ENCODE data around the gene MRPS6. TPM values are rescaled to one million over a fixed set of nuclear protein-coding genes. Genes with fewer than 3 reads are reported as not detected.

The MRPS6 gene
- total RNA-seq, 6 donors from 2014 or later = 25.0 to 54.6 (median 41.6) TPM

DNA sequence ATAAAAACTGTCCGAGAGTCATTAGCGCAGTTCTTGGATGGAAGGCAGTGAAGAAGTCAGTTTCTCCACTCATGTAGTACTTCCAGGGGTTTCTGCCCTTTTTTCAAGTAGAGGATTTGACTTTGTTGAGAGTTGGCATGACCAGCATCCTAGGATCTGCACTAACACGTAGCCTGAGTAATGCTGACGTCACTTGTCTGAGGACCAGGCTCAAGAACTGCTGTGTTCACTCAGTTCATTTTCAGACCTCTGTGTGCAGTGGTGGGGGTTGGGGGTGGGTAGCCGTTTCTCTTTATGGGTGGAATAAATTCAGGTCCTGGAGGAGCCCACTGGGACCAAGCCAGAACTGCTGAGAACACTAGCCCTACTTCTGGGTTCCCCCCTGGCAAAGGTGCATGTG, 53.3 kb downstream of the MRPS6 start:
- no peak for TF ChIP-seq POLR2AphosphoS5 (IDR thresholded peaks at IDR 0.05)
- WGBS, 2 donors = 89 to 98% methylated on average over 2 to 5 of the region's 5 CpGs
- Histone ChIP-seq H3K4me3 (no peak overlapping the region), H3K27ac (peak overlapping the region in 1 of 4 donors; percentile 43), H3K4me1 (peaks cover 15 to 34% (median 27%) of the 10 kb centered on the region in 4 donors), H3K36me3 (peaks cover 0 to 24% (median 2%) of the 10 kb centered on the region in 4 donors), H3K9me3 (no peaks in the 10 kb centered on the region), H3K27me3 (no peaks in the 10 kb centered on the region)
- DNase-seq (no peak), ATAC-seq (ENCODE audit: low FRiP score in 2 of 2) (no peak)

DNA sequence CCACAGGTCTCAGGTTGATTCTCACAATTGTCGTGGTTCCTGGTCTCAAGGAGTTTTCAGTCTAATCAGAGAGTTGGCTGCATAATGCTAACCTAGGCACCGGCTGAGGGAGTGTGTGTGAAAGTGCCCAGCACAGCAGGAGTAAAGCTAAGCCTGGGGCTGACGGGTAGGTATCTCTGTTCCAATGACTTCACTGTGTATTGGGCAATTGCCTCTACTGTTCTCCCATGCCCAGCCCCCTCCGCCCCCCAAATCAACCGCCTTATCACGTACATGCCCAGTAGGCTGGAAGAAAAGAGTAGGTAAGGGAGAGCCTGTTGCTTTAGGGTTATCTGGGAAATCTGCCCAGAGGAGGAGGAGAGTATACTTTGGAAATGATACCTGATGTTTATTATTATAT, 54.7 kb downstream of the MRPS6 start:
- DNase-seq (no peak), ATAC-seq (ENCODE audit: low FRiP score in 2 of 2) (no peak)
- TF ChIP-seq EP300 (IDR thresholded peaks at IDR 0.05) = no peak
- no peak for TF ChIP-seq POLR2A (IDR thresholded peaks at IDR 0.05)
- no peak for TF ChIP-seq CTCF (IDR thresholded peaks at IDR 0.05)
- no peak for TF ChIP-seq POLR2AphosphoS5 (IDR thresholded peaks at IDR 0.05)
- Histone ChIP-seq H3K4me3 (no peak overlapping the region), H3K36me3 (peaks cover 0 to 24% (median 2%) of the 10 kb centered on the region in 4 donors), H3K4me1 (peaks cover 27 to 43% (median 33%) of the 10 kb centered on the region in 4 donors), H3K9me3 (no peaks in the 10 kb centered on the region), H3K27me3 (no peaks in the 10 kb centered on the region), H3K27ac (peak overlapping the region in 3 of 4 donors; percentile 50 to 83 (median 76))
- WGBS, 2 donors = 76 to 88% methylated on average over 6 of the region's 6 CpGs

DNA sequence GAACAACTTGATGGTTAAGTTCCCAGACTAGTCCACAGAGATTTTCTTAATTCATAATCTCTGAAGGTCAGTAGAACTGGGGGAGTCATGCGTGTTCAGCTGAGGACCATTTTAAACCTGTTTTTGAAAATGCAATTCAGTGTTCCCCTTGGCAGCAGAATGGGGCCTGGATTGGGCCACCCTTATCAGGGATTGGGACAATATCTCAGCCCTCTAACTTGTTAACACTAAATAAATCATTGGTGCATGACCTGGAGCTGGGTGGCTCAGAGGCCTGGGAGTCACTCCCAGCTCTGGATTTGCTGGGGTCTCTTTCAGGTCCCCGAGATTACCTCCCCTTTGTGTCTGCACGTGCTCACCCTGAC, 55.3 kb downstream of the MRPS6 start:
- peaks cover 0 to 24% (median 2%) of the 10 kb centered on the region in 4 donors for H3K36me3 ChIP-seq
- H3K4me3 ChIP-seq = no peak overlapping the region
- H3K9me3 ChIP-seq = no peaks in the 10 kb centered on the region
- ATAC-seq (ENCODE audit: low FRiP score in 2 of 2) (no peak), DNase-seq (no peak)
- WGBS, 2 donors = 64 to 78% methylated on average over 3 of the region's 3 CpGs
- H3K27me3 ChIP-seq = no peaks in the 10 kb centered on the region
- peak overlapping the region; percentile 50 to 83 (median 66) for H3K27ac ChIP-seq
- TF ChIP-seq POLR2A (IDR thresholded peaks at IDR 0.05) = no peak
- no peak for TF ChIP-seq EP300 (IDR thresholded peaks at IDR 0.05)
- no peak for TF ChIP-seq POLR2AphosphoS5 (IDR thresholded peaks at IDR 0.05)
- TF ChIP-seq CTCF (IDR thresholded peaks at IDR 0.05) = no peak
- H3K4me1 ChIP-seq = peaks cover 31 to 49% (median 39%) of the 10 kb centered on the region in 4 donors

GRCh38 chr21:34129039-34129891, 55.9 kb downstream of the MRPS6 start:
- Histone ChIP-seq H3K9me3 (no peaks in the 10 kb centered on the region), H3K4me3 (peak overlapping the region in 1 of 4 donors; percentile 1), H3K36me3 (peaks cover 0 to 24% (median 2%) of the 10 kb centered on the region in 4 donors), H3K27ac (peak overlapping the region; percentile 50 to 83 (median 66)), H3K27me3 (no peaks in the 10 kb centered on the region), H3K4me1 (peaks cover 34 to 52% (median 40%) of the 10 kb centered on the region in 4 donors)
- ATAC-seq (ENCODE audit: low FRiP score in 2 of 2) (peak; percentile 67 to 88), DNase-seq (peak in 1 of 2 donors; percentile 49)
- 37 to 49% methylated on average over 16 to 17 of the region's 17 CpGs for WGBS, 2 donors
- TF ChIP-seq EP300 (IDR thresholded peaks at IDR 0.05) = no peak
- TF ChIP-seq POLR2AphosphoS5 (IDR thresholded peaks at IDR 0.05) = no peak
- no peak for TF ChIP-seq POLR2A (IDR thresholded peaks at IDR 0.05)
- peak in 1 of 6 experiments; percentile 14 for TF ChIP-seq CTCF (IDR thresholded peaks at IDR 0.05)

DNA sequence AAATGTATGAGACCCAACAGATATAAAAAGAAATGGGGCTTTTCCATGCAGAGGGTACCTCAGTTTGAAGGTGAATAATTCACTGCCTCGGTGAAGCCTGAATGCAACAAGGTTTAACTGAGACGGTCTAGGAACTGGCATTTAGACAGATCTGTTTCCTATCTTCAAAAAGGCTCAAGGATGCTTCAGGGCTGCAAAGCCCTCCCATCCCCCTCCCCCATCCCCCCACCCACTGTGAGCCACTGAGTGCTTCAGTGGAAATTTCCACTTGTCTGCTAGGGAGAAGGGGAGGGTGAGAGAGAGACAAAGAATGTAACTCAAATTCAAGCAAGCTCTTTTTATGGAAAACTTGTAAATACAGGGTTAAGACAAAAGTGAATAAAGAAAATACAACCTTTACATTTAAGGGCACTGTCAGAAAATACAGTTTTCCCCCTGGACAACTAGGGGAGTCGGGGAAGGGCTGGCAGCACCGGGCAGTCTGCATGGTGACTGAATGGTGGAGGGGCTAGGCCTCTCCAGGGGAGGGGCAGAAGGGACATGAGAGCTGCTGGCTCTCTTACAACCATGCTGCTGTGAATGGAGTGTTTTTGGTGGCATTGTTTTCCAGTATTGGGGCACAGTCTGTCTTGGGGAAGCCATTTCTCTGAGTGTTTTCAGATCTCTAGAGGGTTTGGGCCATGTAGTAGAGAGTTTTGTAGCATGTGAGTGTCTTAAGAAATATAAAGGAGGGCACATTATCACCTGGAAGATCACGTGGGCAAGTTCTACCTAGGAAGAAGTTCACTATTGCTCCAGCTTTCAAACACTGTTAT, 56.7 kb downstream of the MRPS6 start:
- Histone ChIP-seq H3K4me3 (peak overlapping the region in 1 of 4 donors; percentile 1), H3K9me3 (no peaks in the 10 kb centered on the region), H3K4me1 (peaks cover 34 to 52% (median 40%) of the 10 kb centered on the region in 4 donors), H3K27me3 (no peaks in the 10 kb centered on the region), H3K27ac (peak overlapping the region; percentile 0 to 83 (median 66)), H3K36me3 (peaks cover 0 to 23% (median 6%) of the 10 kb centered on the region in 4 donors)
- ATAC-seq (ENCODE audit: low FRiP score in 2 of 2) (no peak), DNase-seq (no peak)
- WGBS, 2 donors = 55 to 57% methylated on average over 5 of the region's 5 CpGs
- TF ChIP-seq EP300 (IDR thresholded peaks at IDR 0.05) = no peak
- TF ChIP-seq POLR2A (IDR thresholded peaks at IDR 0.05) = no peak
- TF ChIP-seq CTCF (IDR thresholded peaks at IDR 0.05) = no peak
- no peak for TF ChIP-seq POLR2AphosphoS5 (IDR thresholded peaks at IDR 0.05)
